ENCODE results near the gene ZNF789. TPM values are rescaled to one million over a fixed set of nuclear protein-coding genes. Genes with fewer than 3 reads are reported as not detected.

ZNF789 gene
- total RNA-seq, 2 donors from 2014 or later: 13.7 to 16.5 TPM

DNA sequence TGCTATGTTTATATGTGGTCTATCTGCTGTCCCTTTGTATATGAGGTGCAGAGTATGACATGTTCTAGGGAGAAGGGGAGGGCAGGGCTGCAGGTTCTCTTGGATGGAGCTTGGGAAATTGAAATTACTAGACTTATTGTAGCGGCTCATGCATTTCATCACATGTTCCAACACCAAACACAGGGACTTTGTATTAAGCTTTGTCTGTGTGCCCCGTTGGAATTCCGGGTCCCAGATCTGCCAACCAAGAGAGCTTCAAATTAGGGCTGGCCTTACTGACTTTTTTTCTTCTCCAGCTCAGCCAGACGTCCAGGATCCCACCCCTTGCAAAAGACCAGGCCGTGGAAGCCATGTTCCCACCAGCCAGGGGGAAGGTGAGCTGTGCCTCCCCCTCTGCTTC is 3.4 kb downstream of the ZNF789 start:
- no peak for DNase-seq
- Mint-ChIP-seq H3K27ac (no peak overlapping the region), H3K9me3 (no peaks in the 10 kb centered on the region), H3K27me3 (ENCODE audit: insufficient read depth) (no peaks in the 10 kb centered on the region), H3K4me1 (peaks cover 4% of the 10 kb centered on the region), H3K36me3 (ENCODE audit: low read depth) (peaks cover 34% of the 10 kb centered on the region), H3K4me3 (no peak overlapping the region)
- no peak overlapping the region for H3K27ac ChIP-seq (ENCODE audit: low read depth, low read length)
- 93 to 97% methylated on average over 4 to 5 of the region's 5 CpGs for WGBS, 2 experiments (ENCODE audit: insufficient coverage in 1 of 2, insufficient read length in 1 of 2)
- H3K4me3 ChIP-seq (ENCODE audit: low read length): no peak overlapping the region
- TF ChIP-seq, protein P1, sequence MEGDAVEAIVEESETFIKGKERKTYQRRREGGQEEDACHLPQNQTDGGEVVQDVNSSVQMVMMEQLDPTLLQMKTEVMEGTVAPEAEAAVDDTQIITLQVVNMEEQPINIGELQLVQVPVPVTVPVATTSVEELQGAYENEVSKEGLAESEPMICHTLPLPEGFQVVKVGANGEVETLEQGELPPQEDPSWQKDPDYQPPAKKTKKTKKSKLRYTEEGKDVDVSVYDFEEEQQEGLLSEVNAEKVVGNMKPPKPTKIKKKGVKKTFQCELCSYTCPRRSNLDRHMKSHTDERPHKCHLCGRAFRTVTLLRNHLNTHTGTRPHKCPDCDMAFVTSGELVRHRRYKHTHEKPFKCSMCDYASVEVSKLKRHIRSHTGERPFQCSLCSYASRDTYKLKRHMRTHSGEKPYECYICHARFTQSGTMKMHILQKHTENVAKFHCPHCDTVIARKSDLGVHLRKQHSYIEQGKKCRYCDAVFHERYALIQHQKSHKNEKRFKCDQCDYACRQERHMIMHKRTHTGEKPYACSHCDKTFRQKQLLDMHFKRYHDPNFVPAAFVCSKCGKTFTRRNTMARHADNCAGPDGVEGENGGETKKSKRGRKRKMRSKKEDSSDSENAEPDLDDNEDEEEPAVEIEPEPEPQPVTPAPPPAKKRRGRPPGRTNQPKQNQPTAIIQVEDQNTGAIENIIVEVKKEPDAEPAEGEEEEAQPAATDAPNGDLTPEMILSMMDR (conservative IDR thresholded peaks at IDR 0.05): no peak
- H3K4me1 ChIP-seq (ENCODE audit: control insufficient read depth, insufficient read depth, low read length): no peaks in the 10 kb centered on the region
- H3K27me3 ChIP-seq (ENCODE audit: control insufficient read depth, insufficient read depth, low read length, poor library complexity, severe bottlenecking): no peaks in the 10 kb centered on the region
- no peaks in the 10 kb centered on the region for H3K9me3 ChIP-seq (ENCODE audit: control insufficient read depth, low read length)
- H3K36me3 ChIP-seq (ENCODE audit: control insufficient read depth, insufficient read depth, low read length): peaks cover 42% of the 10 kb centered on the region
- no peak overlapping the region for H3K9ac ChIP-seq (ENCODE audit: extremely low read depth, low read length, poor library complexity, severe bottlenecking)

DNA sequence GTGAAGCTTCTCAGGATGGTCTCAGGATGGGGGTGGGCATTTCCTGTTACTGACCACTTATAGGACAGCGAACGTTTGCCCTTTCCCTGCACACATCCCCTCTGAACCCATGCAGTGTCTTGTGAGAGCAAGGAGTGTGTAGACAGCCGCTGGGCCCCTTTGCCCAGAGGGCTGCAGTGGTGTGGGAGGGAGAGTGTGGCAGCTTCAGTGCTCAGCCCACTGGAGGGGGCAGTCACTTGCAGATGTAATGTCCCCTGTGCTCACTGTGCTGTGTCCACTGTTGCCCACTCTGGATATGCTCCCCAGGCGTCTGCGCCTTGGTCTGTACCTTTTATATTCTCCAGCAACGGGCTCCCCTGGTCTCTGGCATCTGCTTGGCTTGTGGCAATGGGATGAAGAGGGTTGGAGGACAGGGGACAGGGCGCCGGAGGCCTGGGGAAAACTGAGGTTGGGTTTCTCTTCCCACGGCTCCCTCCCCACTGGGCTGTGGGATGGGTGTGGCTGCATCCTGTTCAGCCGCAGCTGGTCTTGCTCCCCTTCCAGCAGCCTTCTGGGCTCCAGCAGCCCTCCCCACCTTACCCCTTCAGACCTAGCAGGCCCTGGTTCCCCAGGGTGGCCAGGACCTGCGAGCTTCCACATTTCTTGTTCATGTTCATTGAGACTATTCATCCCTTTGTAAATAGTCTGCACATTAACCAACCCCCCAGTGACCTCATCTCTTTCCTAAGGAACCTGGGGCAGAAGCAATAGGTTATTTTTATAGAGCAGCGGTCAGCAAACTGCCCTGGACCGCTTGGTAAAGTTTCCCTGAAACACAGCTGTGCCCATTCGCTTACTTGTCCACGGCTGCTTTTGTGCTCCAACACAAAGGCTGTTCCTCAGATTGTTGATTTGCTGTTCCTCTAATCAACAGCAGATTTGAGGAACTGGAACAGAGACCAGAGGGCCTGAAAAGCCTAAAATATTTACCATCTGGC is 6.1 kb downstream of the ZNF789 start:
- 91 to 96% methylated on average over 10 to 15 of the region's 15 CpGs for WGBS, 2 experiments (ENCODE audit: insufficient coverage in 1 of 2, insufficient read length in 1 of 2)
- TF ChIP-seq, protein P1 (conservative IDR thresholded peaks at IDR 0.05): no peak
- no peak overlapping the region for H3K9ac ChIP-seq (ENCODE audit: extremely low read depth, low read length, poor library complexity, severe bottlenecking)
- DNase-seq: no peak
- no peak overlapping the region for H3K27ac ChIP-seq (ENCODE audit: low read depth, low read length)
- Mint-ChIP-seq H3K9me3 (no peaks in the 10 kb centered on the region), H3K4me1 (no peaks in the 10 kb centered on the region), H3K27ac (no peak overlapping the region), H3K4me3 (no peak overlapping the region), H3K27me3 (ENCODE audit: insufficient read depth) (no peaks in the 10 kb centered on the region), H3K36me3 (ENCODE audit: low read depth) (peaks cover 45% of the 10 kb centered on the region)
- peaks cover 62% of the 10 kb centered on the region for H3K36me3 ChIP-seq (ENCODE audit: control insufficient read depth, insufficient read depth, low read length)
- no peak overlapping the region for H3K4me3 ChIP-seq (ENCODE audit: low read length)
- H3K9me3 ChIP-seq (ENCODE audit: control insufficient read depth, low read length): no peaks in the 10 kb centered on the region
- H3K4me1 ChIP-seq (ENCODE audit: control insufficient read depth, insufficient read depth, low read length): no peaks in the 10 kb centered on the region
- no peaks in the 10 kb centered on the region for H3K27me3 ChIP-seq (ENCODE audit: control insufficient read depth, insufficient read depth, low read length, poor library complexity, severe bottlenecking)

DNA sequence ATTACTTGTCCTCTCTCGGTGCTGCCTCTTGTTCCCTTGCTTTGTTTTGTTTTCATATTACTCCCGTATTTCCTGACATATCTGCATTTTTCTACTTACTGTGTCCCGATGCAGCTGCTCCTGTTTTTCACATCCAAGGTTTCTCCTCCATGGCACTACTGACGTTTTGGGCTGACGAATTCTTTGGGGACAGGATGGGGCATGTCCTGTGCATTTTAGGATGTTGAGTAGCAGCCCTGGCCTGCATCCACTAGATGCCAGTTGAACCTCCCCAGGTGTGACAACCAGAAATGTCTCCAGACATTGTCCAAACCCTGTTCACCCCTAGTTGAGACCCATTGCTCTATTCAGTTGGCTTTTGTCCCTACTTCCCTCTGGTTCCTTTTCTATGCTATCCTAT is 12.4 kb downstream of the ZNF789 start:
- H3K4me1 Mint-ChIP-seq: no peaks in the 10 kb centered on the region
- Histone ChIP-seq H3K27ac (ENCODE audit: low read depth, low read length) (no peak overlapping the region), H3K9ac (ENCODE audit: extremely low read depth, low read length, poor library complexity, severe bottlenecking) (no peak overlapping the region), H3K36me3 (ENCODE audit: control insufficient read depth, insufficient read depth, low read length) (peaks cover 50% of the 10 kb centered on the region), H3K4me1 (ENCODE audit: control insufficient read depth, insufficient read depth, low read length) (no peaks in the 10 kb centered on the region), H3K27me3 (ENCODE audit: control insufficient read depth, insufficient read depth, low read length, poor library complexity, severe bottlenecking) (no peaks in the 10 kb centered on the region), H3K9me3 (ENCODE audit: control insufficient read depth, low read length) (no peaks in the 10 kb centered on the region), H3K4me3 (ENCODE audit: low read length) (no peak overlapping the region)
- peaks cover 7% of the 10 kb centered on the region for H3K9me3 Mint-ChIP-seq
- H3K36me3 Mint-ChIP-seq (ENCODE audit: low read depth): peaks cover 45% of the 10 kb centered on the region
- H3K27ac Mint-ChIP-seq: no peak overlapping the region
- TF ChIP-seq, protein P1 (conservative IDR thresholded peaks at IDR 0.05): no peak
- H3K27me3 Mint-ChIP-seq (ENCODE audit: insufficient read depth): no peaks in the 10 kb centered on the region
- DNase-seq: no peak
- WGBS, 2 experiments (ENCODE audit: insufficient coverage in 1 of 2, insufficient read length in 1 of 2): 92 to 95% methylated on average over 2 to 5 of the region's 5 CpGs
- H3K4me3 Mint-ChIP-seq: no peak overlapping the region

Measured in endodermal cell (in vitro differentiated cells).